ENCODE data around the gene SPSB2.

DNA sequence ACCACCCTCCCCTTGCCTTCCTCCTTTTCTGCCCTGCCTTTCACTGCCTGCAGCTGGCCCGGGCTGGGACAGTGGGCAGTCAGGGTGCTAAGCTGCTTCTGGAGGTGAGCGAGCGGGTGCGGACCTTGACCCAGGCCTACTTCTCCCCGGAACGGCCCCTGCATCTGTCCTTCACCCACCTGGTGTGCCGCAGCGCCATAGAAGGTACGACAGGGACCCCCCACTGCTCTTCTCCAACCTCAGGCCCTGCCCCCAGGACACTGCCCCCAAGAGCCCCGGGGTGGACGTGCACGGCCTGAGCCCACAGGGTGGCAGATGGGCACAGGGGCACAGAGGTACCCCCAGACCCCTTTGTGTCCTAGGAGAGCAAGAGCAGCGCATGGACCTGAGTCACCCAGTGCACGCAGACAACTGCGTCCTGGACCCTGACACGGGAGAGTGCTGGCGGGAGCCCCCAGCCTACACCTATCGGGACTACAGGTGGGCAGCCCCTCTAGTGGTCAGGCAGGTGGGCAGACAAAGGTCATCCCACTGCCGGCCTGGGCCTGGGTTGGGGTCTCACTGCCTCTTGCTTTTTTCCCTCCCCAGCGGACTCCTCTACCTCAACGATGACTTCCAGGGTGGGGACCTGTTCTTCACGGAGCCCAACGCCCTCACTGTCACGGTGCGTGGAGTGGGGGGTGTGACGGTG, 35.6 kb downstream of the SPSB2 start:
- no peak for TF ChIP-seq EZH2 (IDR thresholded peaks at IDR 0.05; ENCODE audit: borderline replicate concordance, low read depth, low read length, poor library complexity, severe bottlenecking)
- TF ChIP-seq, protein P1, sequence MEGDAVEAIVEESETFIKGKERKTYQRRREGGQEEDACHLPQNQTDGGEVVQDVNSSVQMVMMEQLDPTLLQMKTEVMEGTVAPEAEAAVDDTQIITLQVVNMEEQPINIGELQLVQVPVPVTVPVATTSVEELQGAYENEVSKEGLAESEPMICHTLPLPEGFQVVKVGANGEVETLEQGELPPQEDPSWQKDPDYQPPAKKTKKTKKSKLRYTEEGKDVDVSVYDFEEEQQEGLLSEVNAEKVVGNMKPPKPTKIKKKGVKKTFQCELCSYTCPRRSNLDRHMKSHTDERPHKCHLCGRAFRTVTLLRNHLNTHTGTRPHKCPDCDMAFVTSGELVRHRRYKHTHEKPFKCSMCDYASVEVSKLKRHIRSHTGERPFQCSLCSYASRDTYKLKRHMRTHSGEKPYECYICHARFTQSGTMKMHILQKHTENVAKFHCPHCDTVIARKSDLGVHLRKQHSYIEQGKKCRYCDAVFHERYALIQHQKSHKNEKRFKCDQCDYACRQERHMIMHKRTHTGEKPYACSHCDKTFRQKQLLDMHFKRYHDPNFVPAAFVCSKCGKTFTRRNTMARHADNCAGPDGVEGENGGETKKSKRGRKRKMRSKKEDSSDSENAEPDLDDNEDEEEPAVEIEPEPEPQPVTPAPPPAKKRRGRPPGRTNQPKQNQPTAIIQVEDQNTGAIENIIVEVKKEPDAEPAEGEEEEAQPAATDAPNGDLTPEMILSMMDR (conservative IDR thresholded peaks at IDR 0.05; ENCODE audit: low read depth, low read length) = no peak
